Liver (tissue), 3 donors: ENCODE results near the gene RAD51B.

Experiments
- EGR1 ChIP-seq, 2 donors: IDR thresholded peaks; 2 replicates each; pipeline ENCODE4 v1.6.1; 2016 to 2018; ENCODE audit warnings: antibody characterized with exemption in 2 of 2, low read depth in 2 of 2
- GABPA ChIP-seq, 2 donors: IDR thresholded peaks in 1 of 2; conservative IDR thresholded peaks in 1 of 2; 2 replicates each; pipeline ENCODE4 v1.6.1; 2016; ENCODE audit warnings: antibody characterized with exemption in 2 of 2, mild to moderate bottlenecking in 1 of 2, moderate library complexity in 1 of 2
- HNF4A ChIP-seq, 2 donors: conservative IDR thresholded peaks; 2 replicates each; pipeline ENCODE4 v1.6.1; 2016; ENCODE audit warnings: antibody characterized with exemption in 2 of 2, mild to moderate bottlenecking in 2 of 2
- MAX ChIP-seq: IDR thresholded peaks from 2 replicates; pipeline ENCODE4 v1.6.1; 2016; ENCODE audit warnings: antibody characterized with exemption
- RXRA ChIP-seq, 2 donors: IDR thresholded peaks; 2 replicates each; pipeline ENCODE4 v1.6.1; 2017 to 2018; ENCODE audit warnings: antibody characterized with exemption in 2 of 2, mild to moderate bottlenecking in 1 of 2
- YY1 ChIP-seq: IDR thresholded peaks from 2 replicates; pipeline ENCODE4 v1.6.1; 2016; ENCODE audit warnings: antibody characterized with exemption, mild to moderate bottlenecking
- TF ChIP-seq, protein P1 (sequence below): fragments of 150-350 bp; IDR thresholded peaks from 2 replicates; pipeline ENCODE4 v1.5.1; 2017; ENCODE audit warnings: improper control_type of control experiment, low read depth, low read length; ENCODE audit not compliant: missing input control
- TF ChIP-seq, protein P2 (sequence below): IDR thresholded peaks from 2 replicates; pipeline ENCODE4 v1.6.1; 2016; ENCODE audit warnings: antibody characterized with exemption
- donor health status: healthy.
- donor health status: healthy.

DNA sequence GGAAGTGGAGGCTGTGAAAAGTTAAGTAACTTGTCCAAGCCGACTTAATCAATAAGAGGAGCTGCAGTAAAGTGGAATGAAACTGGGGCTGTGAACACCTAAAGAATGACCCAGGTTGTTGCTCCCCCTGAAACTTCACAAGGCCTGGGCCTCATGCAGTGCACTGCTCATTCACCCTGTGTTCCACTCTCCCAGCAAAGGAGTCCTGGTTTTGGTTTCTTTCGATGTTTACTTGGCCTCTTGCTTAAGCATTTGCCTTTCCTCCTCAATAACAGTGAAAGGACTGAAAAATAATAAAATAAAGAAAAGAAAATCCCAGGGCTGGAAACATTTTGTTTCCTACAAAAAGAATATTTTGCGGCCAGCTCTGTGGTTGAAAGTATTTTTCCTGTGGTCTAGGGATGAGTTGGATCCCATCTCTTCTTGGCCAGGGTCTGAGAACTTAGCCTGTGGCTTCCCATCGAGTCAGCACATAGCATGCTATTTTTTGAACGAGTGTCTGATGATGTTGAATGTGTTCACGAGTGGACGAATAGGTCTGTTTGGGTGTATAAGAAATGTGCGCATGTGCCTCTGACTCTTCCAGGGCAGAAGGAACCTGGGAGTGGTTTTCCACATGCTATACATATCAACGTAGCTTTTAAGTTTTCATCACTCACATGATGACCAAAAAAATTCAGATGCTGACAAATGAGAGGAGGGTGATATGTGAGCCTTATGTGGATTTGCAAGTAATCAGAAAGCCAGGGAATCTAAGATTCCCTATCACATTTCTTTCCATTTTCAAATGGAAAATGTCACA is 623.5 kb downstream of the RAD51B start:
- TF ChIP-seq, protein P1, sequence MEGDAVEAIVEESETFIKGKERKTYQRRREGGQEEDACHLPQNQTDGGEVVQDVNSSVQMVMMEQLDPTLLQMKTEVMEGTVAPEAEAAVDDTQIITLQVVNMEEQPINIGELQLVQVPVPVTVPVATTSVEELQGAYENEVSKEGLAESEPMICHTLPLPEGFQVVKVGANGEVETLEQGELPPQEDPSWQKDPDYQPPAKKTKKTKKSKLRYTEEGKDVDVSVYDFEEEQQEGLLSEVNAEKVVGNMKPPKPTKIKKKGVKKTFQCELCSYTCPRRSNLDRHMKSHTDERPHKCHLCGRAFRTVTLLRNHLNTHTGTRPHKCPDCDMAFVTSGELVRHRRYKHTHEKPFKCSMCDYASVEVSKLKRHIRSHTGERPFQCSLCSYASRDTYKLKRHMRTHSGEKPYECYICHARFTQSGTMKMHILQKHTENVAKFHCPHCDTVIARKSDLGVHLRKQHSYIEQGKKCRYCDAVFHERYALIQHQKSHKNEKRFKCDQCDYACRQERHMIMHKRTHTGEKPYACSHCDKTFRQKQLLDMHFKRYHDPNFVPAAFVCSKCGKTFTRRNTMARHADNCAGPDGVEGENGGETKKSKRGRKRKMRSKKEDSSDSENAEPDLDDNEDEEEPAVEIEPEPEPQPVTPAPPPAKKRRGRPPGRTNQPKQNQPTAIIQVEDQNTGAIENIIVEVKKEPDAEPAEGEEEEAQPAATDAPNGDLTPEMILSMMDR, result no peak
- TF ChIP-seq RXRA (IDR thresholded peaks at IDR 0.05) (no peak), HNF4A (conservative IDR thresholded peaks at IDR 0.05) (no peak), YY1 (no peak), EGR1 (IDR thresholded peaks at IDR 0.05; ENCODE audit: low read depth in 2 of 2) (no peak), GABPA (IDR thresholded peaks at IDR 0.05 in 1 of 2, conservative IDR thresholded peaks at IDR 0.05 in 1 of 2) (no peak), MAX (no peak)
- TF ChIP-seq, protein P2, sequence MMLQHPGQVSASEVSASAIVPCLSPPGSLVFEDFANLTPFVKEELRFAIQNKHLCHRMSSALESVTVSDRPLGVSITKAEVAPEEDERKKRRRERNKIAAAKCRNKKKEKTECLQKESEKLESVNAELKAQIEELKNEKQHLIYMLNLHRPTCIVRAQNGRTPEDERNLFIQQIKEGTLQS, result no peak
